Activated CD4-positive, alpha-beta T cell treated with anti-CD3 and anti-CD28 coated beads, Interleukin-2, amount 50 U/mL, for 1 hour (primary cell): ENCODE results near the gene SOX9.
"Not testable (repeated sequence)": the region's sequence is repeated elsewhere in the genome, so short reads cannot be mapped to it uniquely, and the experiment has no call there.

Source experiments
- DNase-seq: peaks from one replicate; pipeline ENCODE4 v3.0.0-alpha.2; 2020

Gene SOX9

GRCh38 chr17:72111926-72112325, 8.9 kb upstream of the SOX9 start:
- DNase-seq, result not testable (repeated sequence)

DNA sequence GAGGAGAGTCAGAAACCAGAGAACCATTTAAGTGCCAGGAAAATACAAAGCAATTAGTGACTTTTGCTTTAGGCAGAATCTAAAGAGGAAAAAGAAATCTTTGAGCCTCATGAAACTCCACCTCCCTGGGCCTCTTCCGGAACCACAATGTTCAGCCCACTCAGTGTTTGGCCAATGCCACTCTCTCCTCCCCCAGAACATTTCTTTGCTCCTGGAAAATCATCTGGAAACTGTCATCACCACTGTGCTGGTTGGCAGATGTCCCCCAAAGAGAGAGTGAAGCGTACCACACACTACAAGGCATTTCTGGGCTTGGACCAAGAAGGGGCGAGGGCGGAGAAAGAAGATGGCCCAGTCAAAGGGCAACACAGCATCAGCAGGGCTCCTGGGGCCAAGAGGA, 7.1 kb upstream of the SOX9 start:
- no peak for DNase-seq

- no peak for DNase-seq
Observed at GRCh38 chr17:72115781-72116525, 4.9 kb upstream of the SOX9 start.

- no peak for DNase-seq
Observed at GRCh38 chr17:72116661-72117521, 3.9 kb upstream of the SOX9 start.

DNA sequence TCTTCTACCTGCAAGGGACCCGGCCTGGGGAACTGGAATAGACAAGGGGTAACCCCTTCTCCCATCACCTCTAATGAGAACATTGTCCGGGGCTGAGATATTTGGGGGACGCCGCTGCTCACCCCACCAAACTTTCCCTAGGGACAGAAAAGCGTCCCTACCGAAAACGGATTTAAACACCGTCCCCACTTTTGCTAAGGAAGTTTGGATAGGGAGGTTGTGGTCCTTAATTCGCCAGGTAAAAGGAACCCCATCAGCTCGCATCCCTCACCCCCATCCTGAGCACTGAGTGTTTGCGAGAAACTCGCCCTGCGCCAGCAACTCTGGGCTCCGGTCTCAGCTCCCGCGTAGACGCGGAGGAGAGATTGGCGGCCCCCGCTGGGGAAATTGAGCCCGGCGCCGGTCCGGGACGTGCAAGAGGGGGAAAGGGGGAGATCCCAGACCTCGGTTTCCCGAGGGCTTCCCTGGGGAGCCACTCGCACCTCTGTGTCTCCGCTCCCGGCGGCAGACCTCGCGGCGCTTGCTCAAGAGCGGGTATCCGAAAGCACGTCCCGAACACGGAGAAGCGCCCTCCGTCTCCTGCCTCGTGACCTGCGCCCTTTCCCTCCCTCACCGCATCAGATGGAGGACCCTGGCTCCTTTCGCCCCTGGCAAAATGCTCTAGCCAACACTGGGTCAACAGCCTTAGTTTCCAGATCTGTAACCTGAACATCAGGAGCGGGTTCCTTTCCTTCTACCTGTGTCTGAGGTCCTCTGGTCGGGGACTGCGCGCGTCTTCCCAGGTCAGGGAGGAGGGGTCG, 3.1 kb upstream of the SOX9 start:
- DNase-seq, result no peak

DNA sequence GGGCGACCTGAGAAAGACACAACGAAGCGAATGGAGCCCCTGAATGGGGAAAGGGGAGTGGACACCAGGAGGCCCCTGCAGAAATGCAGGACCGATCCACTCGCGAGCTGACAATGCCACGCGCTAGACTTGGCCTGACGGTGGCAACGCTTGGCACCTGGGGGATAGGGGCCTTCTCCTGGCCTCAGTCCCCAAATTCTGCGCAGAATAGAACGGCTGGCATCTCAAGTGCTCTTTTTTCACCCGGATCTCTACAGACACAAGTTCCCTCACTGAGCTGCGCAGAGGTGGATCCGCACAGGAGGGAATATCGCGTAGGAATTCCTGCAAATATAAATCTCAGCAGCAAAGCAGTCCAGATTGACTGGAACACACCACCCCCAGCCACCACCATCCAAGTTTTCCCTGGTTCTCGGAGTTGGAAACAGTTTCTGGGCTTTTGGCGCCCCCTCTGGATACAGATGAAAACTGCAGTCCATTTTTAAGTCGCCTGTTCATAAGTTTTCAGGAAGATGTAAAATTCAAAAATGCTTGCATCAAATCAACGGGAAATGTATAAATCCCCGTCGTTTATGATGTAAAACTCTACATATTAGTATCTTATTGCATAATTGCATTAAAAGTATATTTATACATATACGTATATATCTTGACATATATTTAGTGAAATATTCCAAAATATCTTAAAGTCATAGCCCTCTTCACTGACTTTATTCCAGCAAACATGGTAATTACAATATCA, 2.3 kb upstream of the SOX9 start:
- no peak for DNase-seq

DNA sequence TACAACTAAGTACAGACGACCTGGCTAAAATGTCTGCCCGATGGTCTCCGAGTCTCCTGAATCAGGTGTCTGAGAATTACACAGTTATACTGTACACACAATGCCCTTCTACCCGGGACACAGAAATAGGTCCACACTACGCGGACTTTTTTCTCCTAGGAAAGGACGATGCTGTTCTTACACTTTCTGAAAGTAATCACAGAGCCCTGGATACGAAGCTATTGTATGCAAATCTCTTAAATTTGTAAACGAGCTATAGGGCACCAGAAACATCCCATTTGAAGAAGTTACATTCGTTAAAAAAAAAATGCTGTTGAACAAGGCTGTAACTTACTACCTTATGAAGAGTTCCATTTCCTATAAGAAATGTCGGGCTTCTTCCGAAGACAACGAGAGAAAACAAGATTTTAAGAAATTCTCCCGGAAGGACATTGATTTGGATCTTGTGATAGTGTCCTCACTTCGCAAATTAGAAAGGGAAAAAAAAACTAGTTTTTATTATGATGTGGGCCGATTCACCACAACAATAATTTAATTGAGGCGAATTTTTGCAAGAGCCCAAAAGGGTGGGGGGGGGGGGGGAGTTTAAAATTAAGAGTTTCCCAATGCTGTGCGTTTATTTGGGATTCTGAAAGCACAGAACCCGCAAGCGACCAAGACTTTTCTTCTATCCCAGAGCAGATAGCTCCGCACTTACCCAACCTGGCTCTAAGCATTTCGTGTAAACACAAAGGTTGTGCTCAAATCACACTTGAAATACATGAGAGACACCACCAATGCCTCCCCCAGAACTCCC, 1.5 kb upstream of the SOX9 start:
- DNase-seq, result no peak

DNA sequence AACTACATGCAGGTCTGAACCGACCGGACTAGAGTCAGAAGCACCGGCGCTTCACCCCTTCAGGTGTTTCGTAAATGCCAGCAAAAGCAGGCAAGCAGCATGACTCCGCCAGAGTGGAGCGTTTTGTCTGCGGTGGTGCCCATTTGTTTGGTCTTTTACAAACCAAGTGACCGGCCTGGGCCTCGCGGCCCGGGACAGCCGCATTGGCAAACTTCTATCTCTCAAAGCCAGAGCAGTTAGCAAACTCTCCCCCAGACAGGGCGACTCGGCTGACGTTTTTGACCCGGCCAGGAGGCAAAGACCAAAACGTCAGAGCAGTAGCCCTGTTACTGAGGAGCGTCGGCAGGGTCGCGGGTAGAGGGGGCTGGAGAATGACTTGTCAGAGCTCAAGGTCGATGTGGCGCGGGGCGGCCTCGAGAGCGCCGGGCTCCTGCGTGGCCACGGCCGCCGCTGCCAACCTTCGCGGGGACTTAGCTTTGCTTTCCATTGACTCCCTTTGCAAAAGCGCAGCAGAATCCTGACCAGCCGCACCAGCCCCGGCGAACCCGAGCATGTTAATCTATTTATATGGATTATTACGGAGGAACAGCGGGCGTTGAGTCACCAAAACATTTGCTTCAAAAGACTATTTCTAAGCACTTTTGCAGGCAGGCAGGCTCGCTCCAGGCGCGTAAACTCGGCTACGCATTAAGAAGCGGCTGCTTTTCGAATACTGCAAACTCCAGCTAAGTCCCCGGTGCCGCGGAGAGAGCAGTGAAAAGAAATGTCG, 763 bp upstream of the SOX9 start:
- DNase-seq, result no peak

GRCh38 chr17:72121164-72122009, 567 bp downstream of the SOX9 start:
- no peak for DNase-seq

- no peak for DNase-seq
Observed at GRCh38 chr17:72122010-72122764, 1.4 kb downstream of the SOX9 start.

GRCh38 chr17:72122765-72123529, 2.1 kb downstream of the SOX9 start:
- no peak for DNase-seq

DNA sequence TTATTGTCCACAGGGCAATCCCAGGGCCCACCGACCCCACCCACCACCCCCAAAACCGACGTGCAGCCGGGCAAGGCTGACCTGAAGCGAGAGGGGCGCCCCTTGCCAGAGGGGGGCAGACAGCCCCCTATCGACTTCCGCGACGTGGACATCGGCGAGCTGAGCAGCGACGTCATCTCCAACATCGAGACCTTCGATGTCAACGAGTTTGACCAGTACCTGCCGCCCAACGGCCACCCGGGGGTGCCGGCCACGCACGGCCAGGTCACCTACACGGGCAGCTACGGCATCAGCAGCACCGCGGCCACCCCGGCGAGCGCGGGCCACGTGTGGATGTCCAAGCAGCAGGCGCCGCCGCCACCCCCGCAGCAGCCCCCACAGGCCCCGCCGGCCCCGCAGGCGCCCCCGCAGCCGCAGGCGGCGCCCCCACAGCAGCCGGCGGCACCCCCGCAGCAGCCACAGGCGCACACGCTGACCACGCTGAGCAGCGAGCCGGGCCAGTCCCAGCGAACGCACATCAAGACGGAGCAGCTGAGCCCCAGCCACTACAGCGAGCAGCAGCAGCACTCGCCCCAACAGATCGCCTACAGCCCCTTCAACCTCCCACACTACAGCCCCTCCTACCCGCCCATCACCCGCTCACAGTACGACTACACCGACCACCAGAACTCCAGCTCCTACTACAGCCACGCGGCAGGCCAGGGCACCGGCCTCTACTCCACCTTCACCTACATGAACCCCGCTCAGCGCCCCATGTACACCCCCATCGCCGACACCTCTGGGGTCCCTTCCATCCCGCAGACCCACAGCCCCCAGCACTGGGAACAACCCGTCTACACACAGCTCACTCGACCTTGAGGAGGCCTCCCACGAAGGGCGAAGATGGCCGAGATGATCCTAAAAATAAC, 3.0 kb downstream of the SOX9 start:
- DNase-seq, result no peak

- no peak for DNase-seq
Observed at GRCh38 chr17:72124438-72124775, 3.6 kb downstream of the SOX9 start.

- no peak for DNase-seq
Observed at GRCh38 chr17:72125226-72125651, 4.4 kb downstream of the SOX9 start.

DNA sequence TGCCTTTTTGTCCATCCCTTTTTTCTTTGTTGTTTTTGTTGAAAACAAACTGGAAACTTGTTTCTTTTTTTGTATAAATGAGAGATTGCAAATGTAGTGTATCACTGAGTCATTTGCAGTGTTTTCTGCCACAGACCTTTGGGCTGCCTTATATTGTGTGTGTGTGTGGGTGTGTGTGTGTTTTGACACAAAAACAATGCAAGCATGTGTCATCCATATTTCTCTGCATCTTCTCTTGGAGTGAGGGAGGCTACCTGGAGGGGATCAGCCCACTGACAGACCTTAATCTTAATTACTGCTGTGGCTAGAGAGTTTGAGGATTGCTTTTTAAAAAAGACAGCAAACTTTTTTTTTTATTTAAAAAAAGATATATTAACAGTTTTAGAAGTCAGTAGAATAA, 4.9 kb downstream of the SOX9 start:
- DNase-seq, result no peak

- DNase-seq, result no peak
Observed at GRCh38 chr17:72126575-72127486, 6.0 kb downstream of the SOX9 start.
